ENCODE measurements around the gene S100PBP.
A peak's percentile ranks its signal among the peaks of the same experiment; 100 is the strongest.

Gene S100PBP

DNA sequence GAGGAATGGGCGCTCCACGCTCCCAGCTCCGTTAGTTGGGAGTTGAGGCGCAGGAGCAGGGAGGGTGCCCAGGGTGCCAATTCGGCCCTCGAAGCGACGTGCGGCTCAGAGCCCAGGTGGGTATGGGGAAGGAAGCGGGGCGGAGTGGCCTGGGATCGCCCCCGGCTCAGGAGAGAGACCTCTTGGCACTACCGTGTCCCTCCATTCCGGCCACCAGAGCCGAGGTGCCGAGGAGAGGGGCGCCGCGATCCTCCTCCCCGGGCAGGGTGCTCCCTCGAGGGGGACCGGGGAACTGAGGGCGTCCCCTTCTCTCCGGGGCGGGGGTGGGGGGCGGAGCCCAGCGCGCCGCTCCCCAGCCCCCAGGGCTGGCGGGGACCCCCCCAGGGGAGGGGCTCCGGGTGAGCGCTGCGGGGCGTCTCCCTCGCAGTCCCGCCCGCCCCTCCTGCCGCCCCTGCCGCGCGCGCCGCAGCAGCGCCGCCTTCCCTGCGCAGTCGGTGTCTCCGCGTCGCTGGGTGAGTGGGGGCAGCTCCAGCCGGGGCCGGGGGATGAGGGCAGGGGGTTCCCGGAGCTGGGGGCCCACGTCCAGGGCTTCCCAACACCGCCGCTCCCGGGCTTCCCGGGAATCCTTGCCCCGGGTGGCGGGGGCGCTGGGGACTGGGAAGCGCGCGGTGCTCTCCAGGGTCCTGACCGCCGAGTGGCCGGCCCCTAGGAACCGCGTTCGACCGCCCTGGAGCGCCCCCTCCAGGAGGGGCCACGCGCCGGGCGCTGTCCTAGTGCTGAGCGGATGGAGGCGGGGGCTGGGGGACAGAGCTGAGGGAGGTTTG, 68.8 kb downstream of the S100PBP start, which contains the start of gene HPCA:
HPCA (plus strand) TSS at position 488 of the 824 bp plus-strand sequence. CDS start 2,408 bp downstream, outside the sequence.
- Mint-ChIP-seq H3K4me3 (no peak within 1 kb of the TSS), H3K4me1 (peaks cover 4% of the 10 kb centered on the region), H3K27me3 (peaks cover 93% of the 10 kb centered on the region), H3K27ac (no peak within 1 kb of the TSS), H3K9me3 (no peaks in the 10 kb centered on the region), H3K36me3 (no peaks in the 10 kb centered on the region)
- CTCF ChIA-PET, result interaction anchor here (0.7 to 1.5 kb wide), 5 partner anchors 8 to 22 kb away, joined by 3 to 7 read pairs (median 3); no protein-coding TSS in a partner anchor
- peak; percentile 71 for DNase-seq

DNA sequence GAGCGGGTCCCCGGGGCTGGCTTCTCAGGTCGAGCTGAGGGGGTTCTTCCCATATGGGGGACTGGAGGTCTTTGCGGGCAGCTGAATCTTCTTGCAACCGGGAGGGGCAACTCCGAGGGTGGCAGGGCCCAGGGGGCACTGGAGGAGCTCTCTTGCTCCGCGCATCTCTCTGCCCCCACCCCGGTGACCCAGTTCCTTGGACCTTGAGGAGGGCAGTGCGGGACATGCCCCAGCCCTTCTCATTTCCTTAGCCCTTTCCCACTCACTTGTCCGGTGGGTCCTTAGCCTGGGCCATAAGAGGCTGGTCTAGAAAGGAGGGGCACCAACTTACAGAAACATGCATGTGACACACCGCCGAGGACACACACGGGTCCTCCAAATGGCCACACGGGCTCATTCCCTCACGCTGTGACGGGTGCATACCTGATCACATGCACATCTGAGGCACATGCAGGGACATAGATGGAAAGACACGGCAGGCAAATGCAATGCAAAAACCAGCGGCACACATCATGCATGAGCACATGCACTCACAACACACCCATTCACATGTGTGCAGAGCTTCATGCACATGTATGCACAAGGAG, 69.5 kb downstream of the S100PBP start:
- H3K4me1 Mint-ChIP-seq, result peaks cover 4% of the 10 kb centered on the region
- no peak for DNase-seq
- H3K4me3 Mint-ChIP-seq, result no peak overlapping the region
- H3K36me3 Mint-ChIP-seq, result no peaks in the 10 kb centered on the region
- CTCF ChIA-PET, result interaction anchor here (0.6 to 0.8 kb wide), 5 partner anchors 8 to 34 kb away, joined by 3 to 4 read pairs (median 3); no protein-coding TSS in a partner anchor
- peaks cover 93% of the 10 kb centered on the region for H3K27me3 Mint-ChIP-seq
- no peaks in the 10 kb centered on the region for H3K9me3 Mint-ChIP-seq
- H3K27ac Mint-ChIP-seq, result no peak overlapping the region

DNA sequence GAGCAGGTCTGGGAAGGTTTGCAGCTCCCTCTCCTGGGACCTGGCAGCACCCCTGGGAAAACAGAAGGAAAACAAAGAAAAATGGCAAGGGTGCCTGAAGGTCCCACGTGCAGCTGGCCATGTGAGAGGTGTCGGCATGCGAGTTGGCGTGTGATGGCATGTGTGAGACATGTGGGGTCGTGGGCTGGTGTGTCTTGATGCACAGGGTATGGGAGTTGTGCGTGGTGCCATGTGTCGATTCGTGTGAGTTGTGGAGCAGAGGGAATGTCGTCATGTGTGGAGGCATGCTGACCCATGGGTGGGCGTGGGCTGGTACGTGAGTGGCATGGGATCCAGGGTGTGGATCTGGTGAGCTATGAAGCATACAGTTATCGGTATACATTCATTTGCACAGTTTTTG, 70.2 kb downstream of the S100PBP start:
- CTCF ChIA-PET, result interaction anchor here (0.6 to 1.2 kb wide), 3 partner anchors 11 to 367 kb away, joined by 3 to 4 read pairs (median 3); no protein-coding TSS in a partner anchor
- H3K4me1 Mint-ChIP-seq, result peaks cover 9% of the 10 kb centered on the region
- no peak overlapping the region for H3K4me3 Mint-ChIP-seq
- no peak for DNase-seq
- H3K27me3 Mint-ChIP-seq, result peaks cover 94% of the 10 kb centered on the region
- no peaks in the 10 kb centered on the region for H3K9me3 Mint-ChIP-seq
- no peak overlapping the region for H3K27ac Mint-ChIP-seq
- no peaks in the 10 kb centered on the region for H3K36me3 Mint-ChIP-seq

DNA sequence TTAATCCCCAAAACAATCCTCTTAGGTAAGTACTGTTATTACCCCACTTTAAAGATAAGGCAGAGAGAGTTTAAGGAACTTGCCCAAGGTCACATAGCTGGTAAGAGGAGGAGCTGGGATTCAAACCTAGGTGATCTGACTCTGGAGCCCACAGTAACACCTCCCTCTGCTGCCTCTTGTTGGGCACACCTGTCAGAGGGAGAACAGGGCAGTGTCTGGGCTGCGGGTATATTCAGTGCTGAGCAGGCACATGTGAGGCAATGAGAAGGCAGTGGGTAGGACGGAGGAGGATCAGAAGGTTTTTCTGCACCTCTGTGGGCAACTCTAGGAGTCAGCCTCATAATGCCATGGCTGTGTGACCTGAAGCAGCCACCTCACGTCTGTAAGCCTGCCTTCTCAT, 70.7 kb downstream of the S100PBP start:
- Mint-ChIP-seq H3K36me3 (no peaks in the 10 kb centered on the region), H3K27me3 (peaks cover 94% of the 10 kb centered on the region), H3K27ac (no peak overlapping the region), H3K4me1 (peaks cover 11% of the 10 kb centered on the region), H3K9me3 (no peaks in the 10 kb centered on the region), H3K4me3 (no peak overlapping the region)
- CTCF ChIA-PET, result interaction anchor here (0.6 to 1.2 kb wide), 2 partner anchors 11 to 367 kb away, joined by 3 to 4 read pairs; no protein-coding TSS in a partner anchor
- DNase-seq, result no peak

DNA sequence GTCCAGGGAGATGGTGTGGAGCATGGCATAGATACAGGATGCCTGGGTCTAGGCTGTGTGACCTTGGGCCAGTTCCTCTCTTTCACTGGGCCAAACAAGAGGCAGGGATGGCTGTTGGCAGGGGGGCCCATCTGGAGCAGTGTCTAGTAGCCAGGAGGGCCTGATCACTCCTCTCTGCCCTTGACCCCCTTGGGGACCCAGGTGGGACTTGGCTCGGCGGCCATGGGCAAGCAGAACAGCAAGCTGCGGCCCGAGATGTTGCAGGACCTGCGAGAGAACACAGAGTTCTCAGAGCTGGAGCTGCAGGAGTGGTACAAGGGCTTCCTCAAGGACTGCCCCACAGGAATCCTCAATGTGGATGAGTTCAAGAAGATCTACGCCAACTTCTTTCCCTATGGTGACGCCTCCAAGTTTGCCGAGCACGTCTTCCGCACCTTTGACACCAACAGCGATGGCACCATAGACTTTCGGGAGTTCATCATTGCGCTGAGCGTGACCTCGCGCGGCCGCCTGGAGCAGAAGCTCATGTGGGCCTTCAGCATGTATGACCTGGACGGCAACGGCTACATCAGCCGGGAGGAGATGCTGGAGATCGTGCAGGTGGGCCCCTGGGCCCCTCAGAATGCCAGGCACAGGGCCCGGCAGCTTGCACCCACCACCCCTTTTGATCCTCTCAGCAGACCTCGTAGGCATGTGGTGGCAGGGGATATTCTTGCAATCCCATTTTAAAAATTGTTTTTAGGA, 71.4 kb downstream of the S100PBP start:
- Mint-ChIP-seq H3K36me3 (no peaks in the 10 kb centered on the region), H3K27me3 (peaks cover 94% of the 10 kb centered on the region), H3K4me3 (no peak overlapping the region), H3K4me1 (peaks cover 14% of the 10 kb centered on the region), H3K27ac (no peak overlapping the region), H3K9me3 (no peaks in the 10 kb centered on the region)
- DNase-seq, result no peak
- CTCF ChIA-PET, result interaction anchor here (1.2 to 6.3 kb wide), 2 partner anchors 12 to 13 kb away, joined by 3 to 27 read pairs; no protein-coding TSS in a partner anchor

DNA sequence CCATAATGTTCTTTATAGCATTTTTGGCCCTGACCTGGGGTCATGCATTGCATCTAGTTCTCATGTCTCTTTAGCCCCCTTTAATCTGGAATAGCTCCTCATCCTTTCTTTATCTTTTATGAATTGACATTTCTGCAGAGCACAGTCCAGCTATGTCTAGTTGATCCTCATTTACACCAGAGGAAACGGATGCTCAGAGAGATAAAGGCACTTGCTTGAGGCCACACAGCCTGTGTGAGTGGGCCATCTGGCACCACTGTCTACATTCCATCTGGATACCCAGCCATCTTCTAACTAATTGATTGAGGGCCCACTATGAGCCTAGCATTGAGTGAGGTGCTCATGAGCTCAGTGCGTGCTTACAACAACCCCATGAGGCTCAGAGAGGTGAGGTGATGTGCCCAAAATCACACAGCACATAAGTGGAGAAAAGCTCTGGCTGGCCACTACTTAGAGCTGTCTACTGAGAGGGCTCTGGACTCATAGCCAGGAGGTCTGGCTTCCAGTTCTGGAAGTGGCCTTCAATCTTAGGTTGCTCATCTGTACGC, 72.4 kb downstream of the S100PBP start:
- no peak overlapping the region for H3K4me3 Mint-ChIP-seq
- CTCF ChIA-PET, result interaction anchor here (6.3 kb wide), 1 partner anchor 14 kb away, joined by 27 read pairs; no protein-coding TSS in a partner anchor
- no peaks in the 10 kb centered on the region for H3K9me3 Mint-ChIP-seq
- H3K36me3 Mint-ChIP-seq, result no peaks in the 10 kb centered on the region
- no peak for DNase-seq
- no peak overlapping the region for H3K27ac Mint-ChIP-seq
- H3K4me1 Mint-ChIP-seq, result peaks cover 14% of the 10 kb centered on the region
- H3K27me3 Mint-ChIP-seq, result peaks cover 94% of the 10 kb centered on the region

DNA sequence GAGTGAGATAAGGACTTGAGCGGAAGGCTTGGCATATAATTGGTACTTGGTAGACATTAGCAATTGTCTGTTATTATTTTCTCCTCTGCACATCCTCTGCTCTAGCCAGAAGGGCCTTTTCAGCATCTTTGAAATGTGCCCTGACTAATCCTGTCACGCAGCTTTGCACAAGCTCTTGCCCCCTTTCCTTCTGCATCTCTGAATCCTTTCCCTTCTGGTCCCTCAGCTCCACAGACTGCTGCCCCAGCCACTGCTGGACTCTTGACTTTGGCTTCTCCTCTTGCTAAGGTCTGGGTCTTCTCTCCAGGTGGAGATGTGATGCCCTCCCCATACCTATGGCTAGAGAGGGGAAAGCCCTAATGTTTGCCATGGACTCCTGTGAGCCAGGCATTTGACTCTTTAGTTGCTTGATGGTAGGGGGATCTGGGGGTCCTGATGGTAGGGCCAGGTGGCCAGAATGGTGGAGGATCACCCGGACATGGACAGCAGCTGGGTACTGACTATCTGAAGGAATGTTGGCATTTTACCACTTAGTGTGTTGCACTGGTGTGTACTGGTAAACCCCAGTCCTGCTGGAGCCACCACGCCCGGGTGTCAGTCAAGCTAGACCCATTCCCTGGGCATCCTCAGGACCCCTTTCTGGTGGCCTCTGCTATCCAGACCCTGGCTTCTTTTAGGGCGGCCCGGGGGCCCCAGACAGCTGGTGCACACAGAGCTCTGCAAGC, 73.2 kb downstream of the S100PBP start:
- Mint-ChIP-seq H3K9me3 (no peaks in the 10 kb centered on the region), H3K36me3 (no peaks in the 10 kb centered on the region), H3K27me3 (peaks cover 94% of the 10 kb centered on the region), H3K4me1 (peaks cover 10% of the 10 kb centered on the region), H3K4me3 (no peak overlapping the region), H3K27ac (no peak overlapping the region)
- no peak for DNase-seq
- CTCF ChIA-PET, result interaction anchor here (6.3 kb wide), 1 partner anchor 15 kb away, joined by 27 read pairs; no protein-coding TSS in a partner anchor

DNA sequence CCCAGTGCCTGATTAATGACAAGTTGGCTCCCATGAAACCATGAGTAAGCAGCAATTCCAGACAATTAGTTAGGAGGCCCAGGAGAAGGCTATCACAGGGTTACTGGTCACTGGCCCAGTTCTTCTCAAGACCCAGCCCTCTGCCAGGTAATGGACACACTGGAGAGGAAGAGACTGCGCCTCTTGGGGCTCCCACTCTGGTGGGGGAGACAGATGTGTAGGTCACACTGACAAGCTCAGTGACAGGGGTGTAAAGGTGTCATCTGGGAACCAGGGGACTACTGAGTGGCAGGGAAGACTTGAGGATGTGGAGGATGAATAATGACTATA, 73.8 kb downstream of the S100PBP start:
- Mint-ChIP-seq H3K27ac (no peak overlapping the region), H3K36me3 (no peaks in the 10 kb centered on the region), H3K4me3 (no peak overlapping the region), H3K27me3 (peaks cover 95% of the 10 kb centered on the region), H3K4me1 (peaks cover 10% of the 10 kb centered on the region), H3K9me3 (no peaks in the 10 kb centered on the region)
- DNase-seq, result no peak
- CTCF ChIA-PET, result interaction anchor here (1.6 to 6.3 kb wide), 3 partner anchors 15 to 164 kb away, joined by 3 to 27 read pairs (median 6); no protein-coding TSS in a partner anchor

DNA sequence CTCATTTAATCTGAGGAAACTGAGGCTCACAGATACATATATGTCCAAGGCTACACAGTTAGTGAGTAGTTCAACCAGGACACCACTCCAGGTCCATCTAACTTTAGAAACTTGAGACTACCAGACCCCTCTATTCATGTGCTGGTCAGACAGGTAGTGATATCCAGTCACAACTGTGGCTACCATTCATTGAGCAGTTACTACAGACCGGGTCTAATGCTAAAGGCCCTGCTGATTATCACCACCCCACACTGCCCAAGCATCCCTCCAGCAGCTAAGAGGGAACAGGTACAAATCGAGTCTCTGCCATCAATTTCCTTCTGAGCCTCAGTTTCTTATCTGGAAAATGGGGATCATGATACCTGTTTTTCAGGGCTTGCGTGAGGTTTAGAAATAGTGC, 74.2 kb downstream of the S100PBP start:
- no peaks in the 10 kb centered on the region for H3K9me3 Mint-ChIP-seq
- peaks cover 10% of the 10 kb centered on the region for H3K4me1 Mint-ChIP-seq
- no peaks in the 10 kb centered on the region for H3K36me3 Mint-ChIP-seq
- CTCF ChIA-PET, result interaction anchor here (1.0 to 6.3 kb wide), 6 partner anchors 13 to 164 kb away, joined by 3 to 27 read pairs (median 3); no protein-coding TSS in a partner anchor
- no peak for DNase-seq
- no peak overlapping the region for H3K4me3 Mint-ChIP-seq
- H3K27me3 Mint-ChIP-seq, result peaks cover 96% of the 10 kb centered on the region
- no peak overlapping the region for H3K27ac Mint-ChIP-seq

DNA sequence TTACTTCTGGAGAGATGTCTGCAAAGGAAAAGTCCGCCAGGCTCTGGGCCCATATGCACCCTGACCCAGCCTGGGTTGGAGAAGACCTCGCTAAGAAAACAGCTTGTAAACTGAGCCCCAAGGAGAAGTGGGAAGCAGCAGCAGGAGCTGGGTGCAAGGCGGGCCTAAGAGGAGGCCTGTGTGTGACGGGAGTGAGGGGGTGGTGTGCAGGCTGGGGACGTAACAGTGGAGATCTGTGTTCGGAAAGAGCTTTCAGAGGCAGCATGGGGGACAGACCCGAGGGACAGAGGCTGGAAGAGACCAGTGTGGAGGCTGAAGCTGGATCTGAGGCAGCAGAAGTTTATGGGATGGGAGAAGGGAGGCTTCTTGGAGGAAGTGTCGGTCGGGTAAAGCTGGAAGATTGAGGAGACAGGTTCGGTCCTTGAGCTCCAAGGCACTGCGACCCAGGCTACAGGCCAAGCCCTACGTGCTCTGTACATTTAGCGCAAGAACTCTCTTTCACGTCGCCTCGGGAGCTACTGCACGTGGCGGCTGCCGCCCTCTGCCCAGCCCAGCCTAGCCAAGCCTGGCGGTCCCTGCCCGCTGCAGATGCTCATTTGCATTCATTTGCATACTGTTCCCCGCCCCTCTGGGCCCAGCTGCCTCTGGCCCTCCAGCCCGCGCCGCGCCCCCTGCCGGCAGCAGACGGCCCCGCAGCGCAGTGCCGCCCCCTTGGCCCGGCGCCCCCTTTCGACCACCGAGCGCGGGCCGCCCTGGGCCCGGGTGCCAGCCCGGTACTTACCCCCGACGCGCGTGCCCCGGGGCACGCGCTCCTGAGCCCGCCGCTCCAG, 75.1 kb downstream of the S100PBP start:
- Mint-ChIP-seq H3K4me1 (peaks cover 10% of the 10 kb centered on the region), H3K27ac (no peak overlapping the region), H3K27me3 (peaks cover 95% of the 10 kb centered on the region), H3K9me3 (no peaks in the 10 kb centered on the region), H3K4me3 (peak overlapping the region; percentile 23), H3K36me3 (no peaks in the 10 kb centered on the region)
- CTCF ChIA-PET, result interaction anchor here (0.6 to 6.3 kb wide), 14 partner anchors 11 to 492 kb away, joined by 3 to 27 read pairs (median 4); no protein-coding TSS in a partner anchor
- DNase-seq, result peak; percentile 46

DNA sequence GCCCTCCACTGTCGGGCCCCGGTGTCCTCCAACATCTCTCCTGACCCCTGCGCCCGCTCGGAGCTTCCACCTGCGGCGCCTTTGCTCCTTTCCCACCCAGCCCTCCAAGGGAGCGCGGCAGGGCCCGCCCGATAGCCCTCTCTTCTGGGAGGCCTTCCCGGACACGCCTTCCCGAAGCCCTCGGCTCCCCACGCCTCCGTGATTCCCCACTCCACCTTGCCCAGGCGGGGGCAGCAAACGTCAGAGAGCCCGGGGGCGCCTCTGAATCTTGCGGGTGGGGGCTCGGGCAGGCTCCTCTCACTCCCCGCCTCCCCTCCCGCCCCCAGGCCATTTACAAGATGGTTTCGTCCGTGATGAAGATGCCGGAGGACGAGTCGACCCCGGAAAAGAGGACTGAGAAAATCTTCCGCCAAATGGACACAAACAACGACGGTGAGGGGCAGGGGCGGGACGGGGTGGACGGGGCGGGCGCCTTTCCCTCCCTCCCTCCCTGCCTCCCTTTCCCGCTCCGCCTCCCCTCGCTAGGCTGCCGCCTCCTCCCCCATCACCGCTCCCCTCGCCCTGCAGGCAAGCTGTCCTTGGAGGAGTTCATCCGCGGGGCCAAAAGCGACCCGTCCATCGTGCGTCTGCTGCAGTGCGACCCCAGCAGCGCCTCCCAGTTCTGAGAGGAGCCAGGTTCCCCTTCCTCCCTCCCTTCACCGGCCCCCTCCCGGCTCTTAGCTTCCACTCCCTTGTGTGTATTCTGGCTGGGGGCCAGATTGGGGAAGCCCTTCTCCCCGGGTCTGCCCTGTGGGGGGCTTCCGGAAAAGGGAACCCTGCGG, 76.0 kb downstream of the S100PBP start:
- H3K27me3 Mint-ChIP-seq, result peaks cover 95% of the 10 kb centered on the region
- CTCF ChIA-PET, result interaction anchor here (0.6 to 6.3 kb wide), 7 partner anchors 11 to 493 kb away, joined by 3 to 27 read pairs (median 4); no protein-coding TSS in a partner anchor
- H3K4me3 Mint-ChIP-seq, result peak overlapping the region; percentile 35
- peaks cover 10% of the 10 kb centered on the region for H3K4me1 Mint-ChIP-seq
- no peak overlapping the region for H3K27ac Mint-ChIP-seq
- DNase-seq, result peak; percentile 39
- no peaks in the 10 kb centered on the region for H3K9me3 Mint-ChIP-seq
- no peaks in the 10 kb centered on the region for H3K36me3 Mint-ChIP-seq

Data from activated naive CD4-positive, alpha-beta T cell treated with anti-CD3 and anti-CD28 coated beads, Interleukin-2, amount 10 ng/mL, durations not matched to agents 7 days and 5 days (primary cell).